Stimulated activated CD4-positive, alpha-beta T cell treated with anti-CD3 and anti-CD28 coated beads, Interleukin-15, amount 100 ng/mL, for 24 hours (primary cell): ENCODE results near the gene TIMP4.

ENCODE experiments used
- DNase-seq: peaks from one replicate; pipeline ENCODE4 v3.0.0-alpha.2; 2020

Gene TIMP4

GRCh38 chr3:12143949-12144504 lies 14.7 kb downstream of the TIMP4 start:
- DNase-seq = no peak

DNA sequence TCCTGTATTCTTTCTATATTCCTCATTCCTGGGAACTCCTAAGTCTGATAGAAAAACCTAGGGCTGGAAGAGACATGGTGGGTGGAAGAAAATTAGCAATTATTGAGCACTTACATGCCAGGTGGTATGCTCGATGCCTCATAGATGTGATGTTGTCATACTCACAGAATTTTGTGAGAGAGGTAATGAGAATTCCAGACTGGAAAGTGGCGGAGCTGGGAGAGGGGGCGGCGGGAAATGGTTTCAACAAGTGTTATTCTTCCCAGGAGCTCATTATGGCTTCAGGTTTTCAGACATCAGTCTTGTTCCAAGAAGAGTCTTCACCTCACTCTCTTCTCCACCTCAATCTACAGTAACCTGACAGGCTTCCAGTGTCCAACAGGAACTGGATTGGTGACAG lies 16.2 kb downstream of the TIMP4 start:
- DNase-seq = no peak

- no peak for DNase-seq
These were observed 17.4 kb downstream of the TIMP4 start for GRCh38 chr3:12141350-12141749.

GRCh38 chr3:12139111-12139511 lies 19.6 kb downstream of the TIMP4 start:
- DNase-seq = peak; percentile 45

- peak; percentile 47 for DNase-seq
These were observed 20.7 kb downstream of the TIMP4 start for GRCh38 chr3:12138044-12138443.

DNA sequence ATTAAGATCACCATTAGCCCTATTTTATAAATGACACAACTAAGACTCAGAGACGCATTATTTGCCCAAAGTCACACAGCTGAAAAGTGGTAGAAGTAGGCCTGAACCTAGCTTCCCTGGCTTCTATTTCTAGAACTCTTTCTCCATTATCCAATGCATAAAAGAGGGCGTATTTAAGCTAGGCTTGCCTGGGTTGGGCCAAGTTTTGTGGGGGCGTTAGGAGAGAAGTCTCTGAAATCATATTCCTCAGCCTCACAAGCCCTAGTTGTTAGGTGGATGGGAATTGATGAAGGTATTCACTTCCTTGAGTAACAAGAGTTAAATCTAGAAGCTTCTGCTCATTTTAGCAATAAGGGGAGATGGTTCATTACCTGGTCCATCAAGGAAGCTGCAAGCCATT lies 22.3 kb downstream of the TIMP4 start:
- DNase-seq = no peak

DNA sequence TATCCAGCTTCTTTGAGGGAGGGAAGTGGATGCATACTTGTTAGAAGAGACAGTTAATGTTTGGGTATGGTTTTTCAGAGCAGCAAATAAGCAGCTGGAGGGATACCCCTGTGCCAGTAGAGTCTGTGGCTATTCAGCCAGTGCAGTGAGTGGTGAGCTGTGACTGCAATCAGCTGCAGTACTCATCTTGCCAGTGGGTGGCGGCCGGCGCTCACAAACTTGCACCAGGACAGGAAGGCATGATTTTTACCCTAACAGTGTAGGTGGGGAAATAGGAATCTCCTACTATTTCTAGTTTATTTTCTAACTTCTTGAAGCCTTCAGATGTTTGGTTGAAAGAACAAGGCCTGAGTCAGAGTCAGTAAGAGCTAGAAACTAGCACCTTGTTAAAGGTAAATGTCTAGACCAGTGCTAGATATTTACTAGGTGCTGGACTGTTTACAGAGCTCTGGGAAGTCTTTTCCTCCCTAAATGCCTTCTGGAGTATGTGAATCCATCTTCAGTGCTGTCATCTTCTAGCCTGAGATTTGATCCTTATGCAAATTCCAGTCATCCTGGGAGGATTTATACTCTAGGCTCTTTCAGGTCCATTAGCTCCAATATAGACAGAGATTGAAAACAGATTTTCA lies 23.6 kb downstream of the TIMP4 start:
- DNase-seq = peak; percentile 78

DNA sequence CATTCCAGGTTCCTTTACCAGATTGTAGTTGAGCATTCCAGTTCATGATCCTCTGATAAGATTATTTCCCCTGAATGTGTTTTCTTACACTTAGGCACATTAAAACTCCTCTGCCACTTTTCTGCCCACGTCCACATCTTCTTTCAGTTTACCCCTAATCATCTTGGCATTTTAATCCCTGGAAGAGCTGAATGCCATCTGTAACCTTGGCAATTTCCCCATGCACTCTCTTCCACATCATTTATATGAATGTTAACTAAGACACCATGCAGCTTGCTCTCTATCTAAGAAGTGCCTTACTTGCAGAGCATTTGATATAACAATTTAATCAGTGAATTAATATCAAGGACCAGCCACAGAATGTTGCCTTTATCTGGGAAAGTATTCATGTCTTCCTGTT lies 25.8 kb downstream of the TIMP4 start:
- no peak for DNase-seq

DNA sequence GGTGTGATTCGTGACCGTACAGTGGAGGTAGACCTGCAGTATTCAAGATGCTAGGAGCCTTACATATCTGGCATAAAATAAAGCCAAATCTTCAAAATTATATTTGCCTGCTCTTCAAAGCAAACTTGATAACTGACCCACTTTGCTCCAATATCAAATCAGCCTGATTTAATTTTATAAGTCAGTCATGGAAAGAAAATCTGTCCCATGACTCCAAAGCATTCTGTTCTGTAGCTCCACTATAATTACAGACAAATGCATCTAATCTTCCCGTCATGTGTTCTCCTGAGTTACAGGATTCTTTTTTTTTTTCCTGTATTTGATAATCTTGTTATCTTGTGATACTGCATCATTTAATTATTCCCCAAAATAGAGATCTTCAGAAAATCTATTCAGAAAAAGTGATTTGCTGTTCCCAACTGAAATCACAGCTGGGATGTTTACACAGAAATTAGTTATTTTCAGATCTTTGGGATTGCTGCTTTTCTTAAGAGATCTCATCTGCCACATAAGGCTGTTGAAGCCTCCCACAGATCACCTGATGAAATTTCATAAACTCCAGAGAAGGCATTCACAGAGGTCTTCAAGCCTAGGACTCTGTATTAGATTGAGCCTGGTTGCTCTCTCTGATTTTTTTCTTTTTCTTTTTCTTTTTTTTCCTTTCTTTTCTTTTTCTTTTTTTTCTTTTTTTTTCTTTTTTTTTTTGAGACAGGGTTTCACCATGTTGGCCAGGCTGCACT lies 27.2 kb downstream of the TIMP4 start:
- DNase-seq = no peak

DNA sequence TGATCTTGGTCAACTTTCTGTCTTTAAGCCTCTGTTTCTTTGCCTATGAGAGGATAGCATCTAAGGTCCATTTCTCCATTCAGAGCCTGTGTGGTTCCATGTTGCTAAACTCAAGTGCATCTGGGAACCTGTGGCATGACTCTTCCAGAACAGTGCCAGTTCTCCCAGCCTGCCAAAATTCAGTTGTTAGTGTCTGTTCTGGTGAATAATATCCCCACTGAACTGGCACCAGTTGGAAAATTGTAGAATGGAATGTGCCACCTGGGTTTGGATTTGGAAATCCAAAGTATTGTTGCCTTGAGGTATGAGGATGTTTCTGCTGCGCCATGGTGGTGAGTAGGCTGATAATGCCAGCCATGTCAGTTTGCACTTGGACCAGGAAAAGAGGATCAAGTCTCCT lies 31.3 kb downstream of the TIMP4 start:
- no peak for DNase-seq

- no peak for DNase-seq
These were observed 32.9 kb downstream of the TIMP4 start for GRCh38 chr3:12125772-12126171.

DNA sequence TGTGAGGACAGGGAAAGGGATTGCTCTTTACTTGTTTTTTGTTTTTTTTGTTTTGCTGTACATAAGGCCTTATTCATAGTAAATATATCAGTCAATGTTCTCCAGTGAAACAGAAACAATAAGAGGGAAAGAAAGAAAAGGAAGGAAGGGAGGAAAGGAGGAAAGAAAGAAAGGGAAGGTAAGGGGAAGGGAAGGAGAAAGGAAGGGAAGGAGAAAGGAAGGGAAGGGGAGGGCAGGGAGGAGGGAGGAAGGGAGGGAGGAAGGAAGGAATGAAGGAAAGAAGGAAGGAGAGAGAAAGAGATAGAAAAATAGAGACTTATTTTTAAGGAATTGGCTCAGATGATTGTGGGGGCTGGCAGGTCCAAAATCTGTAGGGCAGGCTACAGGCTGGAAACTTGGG lies 37.2 kb downstream of the TIMP4 start:
- DNase-seq = no peak

DNA sequence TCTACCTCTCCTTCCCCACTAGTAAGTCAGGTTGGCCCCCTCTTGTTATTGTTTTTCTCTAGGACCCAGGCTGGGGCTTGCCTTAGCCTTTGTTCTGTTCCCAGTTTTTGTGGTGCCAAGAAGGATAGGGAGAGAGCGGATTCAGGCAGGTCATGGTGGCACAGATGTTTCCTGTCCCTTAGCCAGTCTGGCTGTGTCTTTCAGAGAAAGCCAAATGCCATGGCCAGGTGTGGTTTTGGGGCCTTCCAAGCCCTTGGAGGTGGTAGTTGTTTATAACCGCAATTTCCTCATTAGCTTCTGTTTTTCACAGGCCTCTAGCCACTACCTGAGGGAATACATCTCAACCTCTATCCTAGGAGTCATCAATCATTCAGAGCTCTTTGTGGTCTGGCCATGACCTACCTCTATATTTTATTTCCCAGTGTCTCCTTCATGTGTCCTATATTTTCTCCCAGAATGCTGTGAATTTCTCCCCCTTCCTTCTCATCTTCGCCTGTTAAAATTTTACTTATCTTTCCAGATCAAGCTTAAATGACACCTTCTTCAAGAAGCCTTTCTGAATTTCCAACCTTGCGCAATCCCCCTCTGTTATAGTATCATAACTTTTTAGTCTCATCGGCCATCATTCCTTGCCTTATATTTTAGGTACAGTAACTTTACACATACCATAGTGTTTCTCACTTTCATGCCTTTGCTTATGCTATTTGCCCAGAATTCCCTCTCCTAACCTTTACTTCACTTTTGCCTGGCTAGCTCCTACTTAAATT lies 38.2 kb downstream of the TIMP4 start:
- no peak for DNase-seq

DNA sequence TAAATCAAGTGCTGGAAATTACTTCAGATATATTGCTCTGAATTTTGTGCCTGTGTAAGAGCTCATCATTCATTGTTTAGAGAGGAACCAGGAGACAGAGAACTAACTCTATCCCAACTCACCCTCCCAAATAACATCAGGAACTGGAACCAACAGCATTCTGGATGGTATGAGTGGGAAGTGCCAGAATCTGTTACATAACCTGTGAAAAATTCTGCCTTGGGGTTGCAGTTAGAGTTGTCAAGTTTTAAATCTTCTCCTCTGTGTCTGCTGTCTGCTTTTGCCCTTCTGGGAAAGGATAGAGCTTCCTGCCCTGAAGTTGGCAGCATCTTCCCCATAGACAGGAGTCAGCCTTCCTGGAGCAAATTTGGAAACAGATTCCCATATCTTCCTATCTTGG lies 41.2 kb downstream of the TIMP4 start:
- no peak for DNase-seq

- DNase-seq = no peak
These were observed 41.8 kb downstream of the TIMP4 start for GRCh38 chr3:12116870-12117269.

DNA sequence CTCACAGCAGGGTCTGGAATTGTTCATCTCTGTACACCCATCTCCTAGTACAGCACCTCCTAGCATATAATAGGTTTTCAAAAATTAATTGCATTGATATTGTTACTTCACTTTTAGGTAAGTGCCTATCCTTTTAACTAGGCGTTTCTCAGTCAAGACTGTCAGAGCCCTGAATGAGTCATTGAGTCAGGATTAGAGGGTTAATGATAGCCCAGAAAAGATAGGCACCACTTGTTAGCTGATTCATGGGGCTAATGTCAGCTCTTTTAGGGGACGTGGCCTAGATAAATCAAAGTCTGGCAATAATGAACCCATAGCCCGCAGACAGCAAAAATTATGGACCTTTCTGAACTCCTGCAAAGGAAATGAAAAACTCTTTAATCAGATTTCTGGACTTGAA lies 42.9 kb downstream of the TIMP4 start:
- DNase-seq = no peak

DNA sequence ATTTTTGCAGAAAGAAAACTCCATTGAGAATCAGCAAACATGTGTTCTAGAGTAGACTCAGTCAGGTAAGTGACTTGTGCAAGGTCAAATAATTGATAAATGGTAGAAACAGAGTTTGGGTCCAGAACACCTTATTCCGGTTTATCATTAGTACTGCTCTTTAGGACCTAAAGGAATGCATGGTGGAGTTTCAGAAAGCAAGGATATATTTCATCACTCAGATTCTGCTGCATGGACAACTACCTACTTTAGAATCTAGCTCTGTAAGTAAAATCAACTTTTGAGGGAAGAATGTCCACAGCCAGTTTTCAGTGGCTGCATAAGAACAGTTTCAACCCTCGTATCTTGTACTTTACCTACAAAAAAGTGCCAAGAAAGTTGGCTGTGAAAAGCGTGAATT lies 43.6 kb downstream of the TIMP4 start:
- no peak for DNase-seq

- no peak for DNase-seq
These were observed 44.5 kb downstream of the TIMP4 start for GRCh38 chr3:12114251-12114650.

DNA sequence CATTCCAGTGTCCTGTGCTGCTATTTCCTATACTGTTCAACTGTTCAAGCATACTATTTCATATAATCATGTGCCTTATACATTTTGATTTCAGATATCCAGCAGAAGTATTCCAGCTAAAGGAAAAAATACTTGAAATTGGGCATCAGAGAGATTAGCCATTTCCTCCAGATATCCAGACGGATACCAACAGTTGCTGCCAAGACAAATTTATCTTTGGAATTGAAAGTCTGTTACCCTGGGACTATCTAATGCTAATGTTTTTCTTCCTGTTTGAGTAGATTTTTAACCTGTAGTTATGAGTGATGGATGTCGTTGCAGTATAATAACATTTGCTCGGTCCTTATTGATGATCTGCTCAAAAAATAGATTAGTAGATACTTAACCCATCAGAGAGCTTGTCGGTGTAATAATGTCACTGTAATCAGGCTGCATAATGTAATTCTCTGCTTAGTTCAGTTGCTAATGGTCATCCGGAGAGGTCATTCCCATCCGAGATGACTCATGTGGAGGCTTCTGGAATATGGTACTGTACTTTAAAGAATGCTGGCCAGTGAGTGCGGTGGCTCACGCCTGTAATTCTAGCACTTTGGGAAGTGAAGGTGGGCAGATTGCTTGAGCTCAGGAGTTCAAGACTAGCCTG lies 51.5 kb downstream of the TIMP4 start:
- DNase-seq = no peak
